Mucosa of descending colon (tissue), 3 donors: Measurements from ENCODE around the gene CARNS1. TPM values are rescaled to one million over a fixed set of nuclear protein-coding genes. Genes with fewer than 3 reads are reported as not detected.
A peak's percentile ranks its signal among the peaks of the same experiment; 100 is the strongest.

Experiments
- ATAC-seq: fragments of 200-7000 bp; cut with Tn5 transposase; one replicate; pipeline ENCODE4 v1.9.1; 2020; ENCODE audit warnings: mild to moderate bottlenecking, moderate library complexity
- DNase-seq, 3 donors: peaks; one replicate each; pipeline ENCODE4 v3.0.0-alpha.2; 2020
- H3K36me3 ChIP-seq: fragments of 200-600 bp; one replicate; pipeline ENCODE4 v1.8.0; 2021; ENCODE audit warnings: low read depth, mild to moderate bottlenecking
- H3K4me1 ChIP-seq: fragments of 200-600 bp; one replicate; pipeline ENCODE4 v1.8.0; 2021; ENCODE audit warnings: low read depth, mild to moderate bottlenecking
- H3K4me3 ChIP-seq: fragments of 200-600 bp; one replicate; pipeline ENCODE4 v1.8.0; 2021; ENCODE audit warnings: mild to moderate bottlenecking
- H3K9me3 ChIP-seq: fragments of 200-600 bp; one replicate; pipeline ENCODE4 v1.8.0; 2021; ENCODE audit warnings: mild to moderate bottlenecking
- CTCF ChIP-seq: fragments of 200-600 bp; IDR thresholded peaks from one replicate; pipeline ENCODE4 v1.8.0; 2022; ENCODE audit warnings: antibody characterized with exemption, mild to moderate bottlenecking
- intact Hi-C, 2 donors: fragments of 100-400 bp; cut with DNase I in 1 of 2; cut with micrococcal nuclease in 1 of 2; formaldehyde crosslinking; loops; one replicate each; pipeline versions ENCODE4 v1.11.0 to v1.11.1; 2022; cut with DNase I, micrococcal nuclease
- total RNA-seq, 3 donors: library from RNA; stranded (reverse); fragmentation: NEBNext Ultra II Directional in 2 of 3; extraction: Animal tissue kit (Norgen Biotek cat#: 25700) in 2 of 3; gene quantifications; one replicate each; pipeline versions ENCODE4 v1.2.1 to v1.2.4, GENCODE V29; 2021 to 2023
- donor health status: DM: no; HTN: no; CAD: no; lungs with moderate emphysema.
- donor health status: DM: no; HTN: no; CAD: no.
- donor health status: DM: no; HTN: yes; CAD: no.

The CARNS1 gene
- total RNA-seq, 3 donors from 2014 or later, result 0.26 to 0.89 (median 0.70) TPM

- H3K4me1 ChIP-seq, result peaks cover 10% of the 10 kb centered on the region
- no peaks in the 10 kb centered on the region for H3K9me3 ChIP-seq
- no peaks in the 10 kb centered on the region for H3K36me3 ChIP-seq
- no peak overlapping the region for H3K4me3 ChIP-seq
- no peak for ATAC-seq
- intact Hi-C loops, result no loop called here
- no peak for DNase-seq
- TF ChIP-seq CTCF, result no peak
These were observed 9.0 kb upstream of the CARNS1 start for GRCh38 chr11:67406420-67406968.

- intact Hi-C loops, result no loop called here
These were observed 8.3 kb upstream of the CARNS1 start for GRCh38 chr11:67406969-67407687.

GRCh38 chr11:67407688-67408163, 7.8 kb upstream of the CARNS1 start:
- Histone ChIP-seq H3K9me3 (no peaks in the 10 kb centered on the region), H3K4me3 (no peak overlapping the region), H3K36me3 (no peaks in the 10 kb centered on the region), H3K4me1 (peaks cover 5% of the 10 kb centered on the region)
- TF ChIP-seq CTCF, result no peak
- ATAC-seq (no peak), DNase-seq (no peak)
- intact Hi-C loops, result no loop called here

More at GRCh38 chr11:67406969-67407687, 8.3 kb upstream of the CARNS1 start:
- peaks cover 10% of the 10 kb centered on the region for H3K4me1 ChIP-seq
- no peak overlapping the region for H3K4me3 ChIP-seq
- DNase-seq, result peak in 1 of 3 donors; percentile 33
- TF ChIP-seq CTCF, result no peak
- peak; percentile 3 for ATAC-seq
- no peaks in the 10 kb centered on the region for H3K9me3 ChIP-seq
- no peaks in the 10 kb centered on the region for H3K36me3 ChIP-seq

GRCh38 chr11:67408437-67409200, 6.9 kb upstream of the CARNS1 start:
- DNase-seq (peak in 2 of 3 donors; percentile 34 to 67), ATAC-seq (no peak)
- Histone ChIP-seq H3K4me3 (no peak overlapping the region), H3K9me3 (no peaks in the 10 kb centered on the region), H3K4me1 (peaks cover 4% of the 10 kb centered on the region), H3K36me3 (no peaks in the 10 kb centered on the region)
- no peak for TF ChIP-seq CTCF
- intact Hi-C loops, result no loop called here

GRCh38 chr11:67409261-67409666, 6.2 kb upstream of the CARNS1 start:
- Histone ChIP-seq H3K9me3 (no peaks in the 10 kb centered on the region), H3K36me3 (no peaks in the 10 kb centered on the region), H3K4me1 (peaks cover 4% of the 10 kb centered on the region), H3K4me3 (no peak overlapping the region)
- no peak for TF ChIP-seq CTCF
- ATAC-seq (peak; percentile 62), DNase-seq (peak; percentile 56 to 86 (median 70))
- intact Hi-C loops, result no loop called here
